ENCODE results near the gene CUL3.

- TF ChIP-seq CTCF (IDR thresholded peaks at IDR 0.05) (no peak), POLR2A (IDR thresholded peaks at IDR 0.05) (no peak)
Measured at GRCh38 chr2:224551693-224552092, 33.5 kb downstream of the CUL3 start.
